Gastroesophageal sphincter (tissue), 3 donors: Measurements from ENCODE around the gene HSD17B1.

Experiments used
- CTCF ChIP-seq, 4 experiments: fragments of 200-600 bp in 2 of 4; fragments of 450-650 bp in 2 of 4; sonication (generic) in 1 of 4; IDR thresholded peaks; one replicate each; pipeline ENCODE4 v1.5.1; 2017 to 2019; ENCODE audit warnings: antibody characterized with exemption in 4 of 4, mild to moderate bottlenecking in 2 of 4, moderate library complexity in 2 of 4
- EP300 ChIP-seq: sonication (generic); formaldehyde crosslinking; IDR thresholded peaks from one replicate; pipeline ENCODE4 v1.6.1; 2017; ENCODE audit warnings: antibody characterized with exemption, mild to moderate bottlenecking
- POLR2A ChIP-seq, 2 donors: fragments of 450-650 bp; IDR thresholded peaks; one replicate each; pipeline ENCODE4 v1.6.1; 2017; ENCODE audit warnings: antibody characterized with exemption in 2 of 2, mild to moderate bottlenecking in 2 of 2, moderate library complexity in 1 of 2

- TF ChIP-seq CTCF (IDR thresholded peaks at IDR 0.05) (no peak), POLR2A (IDR thresholded peaks at IDR 0.05) (no peak), EP300 (no peak)
Measured at GRCh38 chr17:42530952-42531454, 21.7 kb upstream of the HSD17B1 start.
